ENCODE data around the gene GCN1. TPM values are rescaled to one million over a fixed set of nuclear protein-coding genes. Genes with fewer than 3 reads are reported as not detected.

The GCN1 gene
- total RNA-seq, 2 experiments from 2014 or later = 86.0 to 94.3 TPM

Other genes with a start within 250 kb of the GCN1 start
- 10 to 100 TPM; 44.6 to 44.7 TPM for gene BICDL1, start 205.5 kb downstream of the GCN1 start, total RNA-seq
- gene RAB35, start 78.0 kb downstream of the GCN1 start, total RNA-seq = 10 to 100 TPM; 78.5 to 84.0 TPM
- 1,000 to 10,000 TPM; 1,823 to 1,853 TPM for gene RPLP0, start 6.4 kb upstream of the GCN1 start, total RNA-seq
- gene PXN, start 71.0 kb upstream of the GCN1 start, total RNA-seq = 100 to 1,000 TPM; 271 to 274 TPM
- 1,000 to 10,000 TPM; 3,547 to 4,143 TPM for gene RNU4-2, start 97.2 kb upstream of the GCN1 start, total RNA-seq
- gene RNU4-1, start 98.5 kb upstream of the GCN1 start, total RNA-seq = 1,000 to 10,000 TPM; 1,910 to 2,156 TPM
- gene SIRT4, start 107.6 kb upstream of the GCN1 start, total RNA-seq = 1 to 10 TPM; 1.6 to 1.7 TPM
- not detected for gene PLA2G1B, start 133.1 kb upstream of the GCN1 start, total RNA-seq
- gene MSI1, start 174.4 kb upstream of the GCN1 start, total RNA-seq = not detected
- 100 to 1,000 TPM; 318 to 323 TPM for gene COX6A1, start 243.4 kb upstream of the GCN1 start, total RNA-seq